ENCODE data around the gene BNIP3.

- TF ChIP-seq CTCF (conservative IDR thresholded peaks at IDR 0.05), result no peak
- TF ChIP-seq ZFX (IDR thresholded peaks at IDR 0.05), result no peak
These were observed 21.1 kb downstream of the BNIP3 start for GRCh38 chr10:131960631-131961046.

All from C4-2B (cell line).